Thyroid gland (tissue), 4 donors: ENCODE results near the gene PPP3CA.

Experiments used
- POLR2A ChIP-seq, 2 donors: fragments of 450-650 bp; IDR thresholded peaks; one replicate each; pipeline ENCODE4 v1.6.1; 2017; ENCODE audit warnings: antibody characterized with exemption in 2 of 2, mild to moderate bottlenecking in 2 of 2, moderate library complexity in 1 of 2
- TF ChIP-seq, protein P1 (sequence below), 6 experiments: fragments of 200-600 bp in 3 of 6; fragments of 450-650 bp in 3 of 6; sonication (generic) in 3 of 6; IDR thresholded peaks; one replicate each; pipeline ENCODE4 v1.5.1; 2016 to 2019; ENCODE audit warnings: antibody characterized with exemption in 6 of 6, mild to moderate bottlenecking in 2 of 6, inconsistent platforms in 1 of 6, moderate library complexity in 1 of 6

GRCh38 chr4:101027721-101028120, 319.6 kb downstream of the PPP3CA start:
- no peak for TF ChIP-seq POLR2A (IDR thresholded peaks at IDR 0.05)
- TF ChIP-seq, protein P1, sequence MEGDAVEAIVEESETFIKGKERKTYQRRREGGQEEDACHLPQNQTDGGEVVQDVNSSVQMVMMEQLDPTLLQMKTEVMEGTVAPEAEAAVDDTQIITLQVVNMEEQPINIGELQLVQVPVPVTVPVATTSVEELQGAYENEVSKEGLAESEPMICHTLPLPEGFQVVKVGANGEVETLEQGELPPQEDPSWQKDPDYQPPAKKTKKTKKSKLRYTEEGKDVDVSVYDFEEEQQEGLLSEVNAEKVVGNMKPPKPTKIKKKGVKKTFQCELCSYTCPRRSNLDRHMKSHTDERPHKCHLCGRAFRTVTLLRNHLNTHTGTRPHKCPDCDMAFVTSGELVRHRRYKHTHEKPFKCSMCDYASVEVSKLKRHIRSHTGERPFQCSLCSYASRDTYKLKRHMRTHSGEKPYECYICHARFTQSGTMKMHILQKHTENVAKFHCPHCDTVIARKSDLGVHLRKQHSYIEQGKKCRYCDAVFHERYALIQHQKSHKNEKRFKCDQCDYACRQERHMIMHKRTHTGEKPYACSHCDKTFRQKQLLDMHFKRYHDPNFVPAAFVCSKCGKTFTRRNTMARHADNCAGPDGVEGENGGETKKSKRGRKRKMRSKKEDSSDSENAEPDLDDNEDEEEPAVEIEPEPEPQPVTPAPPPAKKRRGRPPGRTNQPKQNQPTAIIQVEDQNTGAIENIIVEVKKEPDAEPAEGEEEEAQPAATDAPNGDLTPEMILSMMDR (IDR thresholded peaks at IDR 0.05) = no peak
